ENCODE data around the gene MYH9.

DNA sequence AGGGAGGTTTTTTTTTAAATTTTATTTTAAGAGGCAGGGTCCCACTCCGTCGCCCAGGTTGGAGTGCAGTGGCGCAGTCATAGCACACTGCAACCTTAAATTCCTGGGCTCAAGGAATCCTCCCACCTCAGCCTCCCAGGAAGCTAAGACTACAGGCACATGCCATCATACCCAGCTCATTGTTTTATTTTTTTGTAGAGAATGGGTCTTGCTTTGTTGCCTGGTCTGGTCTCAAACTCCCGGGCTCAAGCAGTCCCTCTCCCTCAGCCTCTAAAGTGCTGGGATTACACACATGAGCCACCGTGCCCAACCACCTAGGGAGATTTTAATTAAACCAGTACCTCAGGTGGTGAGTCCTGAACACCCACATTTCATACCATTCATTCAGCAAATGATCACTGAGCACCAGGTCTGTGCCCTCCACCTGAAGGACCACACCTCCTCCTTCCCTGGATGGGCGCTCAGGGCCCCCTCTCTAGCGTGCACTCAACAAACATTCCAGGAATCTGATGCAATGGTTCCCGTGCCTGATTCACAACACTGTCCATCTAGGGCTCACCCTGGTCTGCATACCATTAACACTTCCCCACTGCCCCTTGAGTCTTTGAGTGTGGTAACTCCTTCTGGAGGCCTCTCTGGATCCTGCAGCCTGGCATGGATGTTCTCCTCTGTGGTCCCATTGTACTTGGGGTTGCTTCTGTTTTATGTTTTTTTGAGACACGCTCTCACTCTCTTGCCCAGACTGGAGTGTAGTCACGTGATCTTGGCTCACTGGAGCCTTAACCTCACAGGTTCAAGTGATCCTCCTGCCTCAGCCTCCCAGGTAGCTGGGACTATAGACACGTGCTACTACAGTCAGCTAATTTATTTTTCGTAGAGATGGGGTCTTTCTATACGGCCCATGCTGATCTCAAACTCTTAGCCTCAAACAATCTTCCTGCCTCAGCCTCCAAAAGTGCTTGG, 9.6 kb upstream of the MYH9 start:
- TF ChIP-seq POLR2AphosphoS5 (IDR thresholded peaks at IDR 0.05; ENCODE audit: low read depth, low read length), result no peak
- TF ChIP-seq EZH2 (IDR thresholded peaks at IDR 0.05), result no peak
- no peak for TF ChIP-seq EGR1 (IDR thresholded peaks at IDR 0.05; ENCODE audit: low read depth)
- no peak for TF ChIP-seq EZH2phosphoT487 (IDR thresholded peaks at IDR 0.05; ENCODE audit: borderline replicate concordance)
- TF ChIP-seq YY1 (IDR thresholded peaks at IDR 0.05; ENCODE audit: extremely low read depth, insufficient replicate concordance, low read depth, low read length), result no peak
- TF ChIP-seq CBX3 (IDR thresholded peaks at IDR 0.05; ENCODE audit: low read depth), result no peak
- TF ChIP-seq SIN3A (IDR thresholded peaks at IDR 0.05; ENCODE audit: low read depth), result no peak
- TF ChIP-seq, protein P1, sequence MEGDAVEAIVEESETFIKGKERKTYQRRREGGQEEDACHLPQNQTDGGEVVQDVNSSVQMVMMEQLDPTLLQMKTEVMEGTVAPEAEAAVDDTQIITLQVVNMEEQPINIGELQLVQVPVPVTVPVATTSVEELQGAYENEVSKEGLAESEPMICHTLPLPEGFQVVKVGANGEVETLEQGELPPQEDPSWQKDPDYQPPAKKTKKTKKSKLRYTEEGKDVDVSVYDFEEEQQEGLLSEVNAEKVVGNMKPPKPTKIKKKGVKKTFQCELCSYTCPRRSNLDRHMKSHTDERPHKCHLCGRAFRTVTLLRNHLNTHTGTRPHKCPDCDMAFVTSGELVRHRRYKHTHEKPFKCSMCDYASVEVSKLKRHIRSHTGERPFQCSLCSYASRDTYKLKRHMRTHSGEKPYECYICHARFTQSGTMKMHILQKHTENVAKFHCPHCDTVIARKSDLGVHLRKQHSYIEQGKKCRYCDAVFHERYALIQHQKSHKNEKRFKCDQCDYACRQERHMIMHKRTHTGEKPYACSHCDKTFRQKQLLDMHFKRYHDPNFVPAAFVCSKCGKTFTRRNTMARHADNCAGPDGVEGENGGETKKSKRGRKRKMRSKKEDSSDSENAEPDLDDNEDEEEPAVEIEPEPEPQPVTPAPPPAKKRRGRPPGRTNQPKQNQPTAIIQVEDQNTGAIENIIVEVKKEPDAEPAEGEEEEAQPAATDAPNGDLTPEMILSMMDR (IDR thresholded peaks at IDR 0.05 in 2 of 3, conservative IDR thresholded peaks at IDR 0.05 in 1 of 3; ENCODE audit: borderline replicate concordance in 1 of 3, insufficient read depth in 1 of 3, low read depth in 2 of 3, low read length in 2 of 3), result no peak
- no peak for TF ChIP-seq SP1 (IDR thresholded peaks at IDR 0.05; ENCODE audit: low read depth)
- no peak for TF ChIP-seq CEBPB (IDR thresholded peaks at IDR 0.05; ENCODE audit: low read depth)
- TF ChIP-seq, protein P2, sequence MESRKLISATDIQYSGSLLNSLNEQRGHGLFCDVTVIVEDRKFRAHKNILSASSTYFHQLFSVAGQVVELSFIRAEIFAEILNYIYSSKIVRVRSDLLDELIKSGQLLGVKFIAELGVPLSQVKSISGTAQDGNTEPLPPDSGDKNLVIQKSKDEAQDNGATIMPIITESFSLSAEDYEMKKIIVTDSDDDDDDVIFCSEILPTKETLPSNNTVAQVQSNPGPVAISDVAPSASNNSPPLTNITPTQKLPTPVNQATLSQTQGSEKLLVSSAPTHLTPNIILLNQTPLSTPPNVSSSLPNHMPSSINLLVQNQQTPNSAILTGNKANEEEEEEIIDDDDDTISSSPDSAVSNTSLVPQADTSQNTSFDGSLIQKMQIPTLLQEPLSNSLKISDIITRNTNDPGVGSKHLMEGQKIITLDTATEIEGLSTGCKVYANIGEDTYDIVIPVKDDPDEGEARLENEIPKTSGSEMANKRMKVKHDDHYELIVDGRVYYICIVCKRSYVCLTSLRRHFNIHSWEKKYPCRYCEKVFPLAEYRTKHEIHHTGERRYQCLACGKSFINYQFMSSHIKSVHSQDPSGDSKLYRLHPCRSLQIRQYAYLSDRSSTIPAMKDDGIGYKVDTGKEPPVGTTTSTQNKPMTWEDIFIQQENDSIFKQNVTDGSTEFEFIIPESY (IDR thresholded peaks at IDR 0.05; ENCODE audit: extremely low read depth, insufficient replicate concordance, low read length), result no peak

Measured in HCT116 (cell line).